ENCODE results near the gene GALNT5. TPM values are rescaled to one million over a fixed set of nuclear protein-coding genes. Genes with fewer than 3 reads are reported as not detected.
A peak's percentile ranks its signal among the peaks of the same experiment; 100 is the strongest.

GALNT5 gene
- total RNA-seq, 1 donor from 2014 or later, result 0.80 TPM

- ATAC-seq (no peak), DNase-seq (ENCODE audit: low spot score) (no peak)
- intact Hi-C loops (cut with DNase I), result no loop called here
These were observed 10.6 kb upstream of the GALNT5 start for GRCh38 chr2:157246765-157247407.

GRCh38 chr2:157250836-157251235 is 6.7 kb upstream of the GALNT5 start:
- DNase-seq (ENCODE audit: low spot score) (no peak), ATAC-seq (no peak)
- intact Hi-C loops (cut with DNase I), result no loop called here

- ATAC-seq, result no peak
- DNase-seq (ENCODE audit: low spot score), result no peak
- intact Hi-C loops (cut with DNase I), result no loop called here
These were observed 5.6 kb upstream of the GALNT5 start for GRCh38 chr2:157251932-157252331.

DNA sequence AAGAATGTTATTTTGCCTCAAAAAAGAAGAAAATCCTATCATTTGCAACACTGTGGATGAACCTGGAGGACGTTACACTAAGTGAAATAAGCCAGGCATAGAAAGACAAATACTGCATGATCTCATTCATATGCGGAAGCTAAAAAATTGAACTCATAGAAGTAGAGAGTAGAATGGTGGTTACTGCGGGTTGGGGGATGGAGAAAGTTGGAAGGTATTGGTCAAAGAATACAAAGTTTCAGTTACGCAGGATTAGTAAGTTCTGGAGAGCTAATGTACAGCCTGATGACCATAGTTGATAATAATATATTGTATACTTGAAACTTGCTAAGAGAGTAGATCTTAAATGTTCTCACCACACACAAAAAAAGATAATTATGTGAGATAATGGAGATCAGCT is 5.0 kb upstream of the GALNT5 start:
- intact Hi-C loops (cut with DNase I), result no loop called here
- ATAC-seq, result no peak

DNA sequence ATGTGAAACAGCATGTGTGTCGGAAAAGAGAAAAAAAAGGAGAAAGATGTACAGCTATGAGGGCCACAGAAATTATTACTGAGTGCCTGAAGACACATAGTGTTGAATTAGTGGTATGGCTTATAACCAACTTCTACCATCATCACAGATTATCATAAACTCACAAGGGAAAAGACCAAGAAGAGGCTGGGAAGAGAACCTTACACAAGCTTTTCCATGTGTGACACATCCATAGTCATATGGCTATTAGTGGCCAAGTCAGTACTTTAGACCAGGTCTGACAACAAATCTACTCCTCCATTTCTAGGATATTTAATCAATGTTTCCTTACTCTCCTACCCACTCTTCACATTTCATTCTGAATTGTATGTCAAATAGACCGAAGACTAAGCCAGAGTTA is 3.5 kb upstream of the GALNT5 start:
- intact Hi-C loops (cut with DNase I), result no loop called here
- ATAC-seq, result no peak
- DNase-seq (ENCODE audit: low spot score), result no peak

More for the DNA sequence above, 5.0 kb upstream of the GALNT5 start:
- DNase-seq (ENCODE audit: low spot score), result no peak

DNA sequence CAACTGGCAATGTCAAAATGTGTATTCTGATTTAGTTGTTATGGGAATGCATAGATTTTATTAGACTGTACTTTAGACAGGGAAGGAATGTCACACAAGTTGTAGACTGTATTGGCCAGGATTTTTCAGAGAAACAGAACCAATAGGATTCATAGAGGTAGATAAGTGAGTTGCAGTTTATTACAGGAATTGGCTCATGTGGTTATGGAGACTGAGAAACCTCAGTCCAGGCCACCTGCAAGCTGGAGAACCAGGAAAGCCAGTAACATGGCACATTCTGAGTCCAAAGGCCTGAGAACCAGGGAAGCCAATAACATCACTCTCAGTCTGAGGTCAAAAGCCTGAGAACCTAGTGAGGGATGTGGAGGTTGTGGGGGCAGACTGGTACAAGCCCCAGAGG is 1.8 kb upstream of the GALNT5 start:
- no peak for DNase-seq (ENCODE audit: low spot score)
- intact Hi-C loops (cut with DNase I), result no loop called here
- no peak for ATAC-seq

DNA sequence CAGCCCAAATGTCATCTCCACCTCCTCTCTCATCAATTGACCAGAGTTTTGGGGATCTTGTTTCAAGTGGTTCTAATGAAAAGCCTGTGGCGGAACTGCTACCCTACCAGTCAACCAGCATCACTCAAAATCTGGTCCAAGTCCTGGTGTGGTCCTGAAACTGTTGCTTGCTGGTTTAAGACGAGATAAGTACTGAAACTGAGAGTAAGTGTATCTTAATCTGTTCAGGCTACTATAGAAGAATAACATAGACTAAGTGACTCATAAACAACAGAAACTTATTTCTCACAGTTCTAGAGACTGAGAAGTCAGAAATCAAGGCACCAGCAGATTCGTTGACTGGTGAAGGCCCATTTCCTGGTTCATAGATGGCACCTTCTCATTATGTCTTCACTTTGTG is 879 bp upstream of the GALNT5 start:
- intact Hi-C loops (cut with DNase I), result no loop called here
- ATAC-seq (no peak), DNase-seq (ENCODE audit: low spot score) (no peak)

- no peak for DNase-seq (ENCODE audit: low spot score)
- peak; percentile 12 for ATAC-seq
- intact Hi-C loops (cut with DNase I), result no loop called here
These were observed 1.2 kb downstream of the GALNT5 start for GRCh38 chr2:157258520-157259326.

DNA sequence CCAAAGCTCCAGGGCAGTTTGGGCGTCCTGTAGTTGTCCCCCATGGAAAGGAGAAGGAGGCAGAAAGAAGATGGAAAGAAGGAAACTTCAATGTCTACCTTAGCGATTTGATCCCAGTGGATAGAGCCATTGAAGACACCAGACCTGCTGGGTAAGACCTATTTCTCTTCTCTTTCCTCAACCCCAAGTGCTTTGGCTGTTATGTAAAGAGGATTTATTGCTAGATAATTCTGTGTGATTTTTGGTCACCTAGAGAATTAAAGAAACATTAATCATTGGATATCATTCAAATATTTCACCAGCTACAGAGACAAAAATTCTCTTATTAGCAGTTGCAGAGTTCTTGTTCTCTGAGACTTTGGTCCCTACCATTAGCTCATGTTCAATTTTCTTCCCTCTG is 1.9 kb downstream of the GALNT5 start:
- intact Hi-C loops (cut with DNase I), result no loop called here
- DNase-seq (ENCODE audit: low spot score), result no peak
- no peak for ATAC-seq

DNA sequence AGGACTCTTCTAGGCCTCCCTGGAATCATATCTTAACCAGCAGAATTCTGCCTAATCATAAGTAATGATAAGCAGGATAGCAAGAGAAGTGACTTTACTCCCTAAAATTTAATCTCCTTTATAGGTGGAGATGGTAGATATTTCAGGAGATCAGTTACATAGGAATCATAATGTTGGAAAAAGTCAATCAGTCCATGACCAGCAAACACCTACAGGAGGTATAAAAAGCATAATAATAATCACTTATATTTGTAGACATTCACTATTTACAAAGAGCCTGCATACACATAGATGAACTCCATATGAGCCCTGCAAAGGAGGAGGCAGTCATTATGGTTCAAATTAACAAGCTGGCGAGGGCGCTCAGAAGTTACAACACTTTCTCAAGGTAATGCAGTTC is 2.5 kb downstream of the GALNT5 start:
- no peak for DNase-seq (ENCODE audit: low spot score)
- intact Hi-C loops (cut with DNase I), result no loop called here
- ATAC-seq, result no peak

DNA sequence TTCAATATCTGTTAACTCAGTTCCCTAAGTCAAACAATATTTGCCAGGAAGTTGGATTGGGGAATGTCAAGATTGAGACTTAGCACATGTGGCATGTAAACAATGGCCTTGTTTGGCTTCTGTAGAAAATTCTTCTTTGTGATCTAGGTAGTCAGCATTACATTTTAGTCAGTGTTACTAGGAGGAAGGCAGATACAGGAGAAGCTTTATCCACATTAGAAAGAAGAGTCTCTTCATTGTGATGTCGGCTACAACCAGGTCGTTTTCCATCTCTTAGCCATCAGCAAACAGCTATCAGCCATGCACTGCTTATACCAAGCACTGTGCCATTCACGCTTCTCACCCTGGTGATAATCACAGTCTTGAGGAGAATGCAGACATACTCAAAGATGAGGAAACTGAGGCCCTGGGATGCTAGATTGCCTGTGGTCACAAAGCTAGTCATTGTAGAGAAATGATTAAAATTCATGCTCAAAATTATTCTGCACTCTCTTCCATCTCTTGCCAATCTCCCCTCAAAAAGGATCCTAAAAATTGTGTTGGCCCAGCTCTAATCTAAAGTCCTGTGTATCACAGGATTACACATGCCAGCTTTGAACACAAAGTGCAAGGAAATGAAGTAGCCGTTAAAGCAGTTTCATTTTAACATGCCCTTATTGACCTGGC is 3.2 kb downstream of the GALNT5 start:
- intact Hi-C loops (cut with DNase I), result no loop called here
- DNase-seq (ENCODE audit: low spot score) (no peak), ATAC-seq (no peak)

GRCh38 chr2:157261199-157261782 is 3.8 kb downstream of the GALNT5 start:
- DNase-seq (ENCODE audit: low spot score), result no peak
- intact Hi-C loops (cut with DNase I), result no loop called here
- ATAC-seq, result peak; percentile 69

DNA sequence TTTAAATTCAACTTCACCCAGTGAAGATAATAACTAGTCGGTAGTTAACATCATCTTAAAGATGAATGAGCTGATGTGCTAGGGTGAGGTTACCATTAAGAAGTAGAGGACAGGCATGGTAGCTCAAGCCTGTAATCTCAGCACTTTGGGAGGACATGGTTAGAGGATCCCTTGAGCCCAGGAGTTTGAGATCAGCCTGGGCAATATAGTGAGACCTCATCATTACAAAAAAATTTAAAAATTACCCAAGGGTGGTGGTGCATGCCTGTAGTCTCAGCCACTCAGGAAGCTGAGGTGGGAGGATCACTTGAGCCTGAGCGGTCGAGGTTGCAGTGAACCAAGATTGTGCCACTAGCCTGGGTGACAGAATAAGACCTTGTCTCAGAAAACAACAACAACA is 4.7 kb downstream of the GALNT5 start:
- DNase-seq (ENCODE audit: low spot score) (no peak), ATAC-seq (no peak)
- intact Hi-C loops (cut with DNase I), result no loop called here

- ATAC-seq, result no peak
- intact Hi-C loops (cut with DNase I), result no loop called here
- no peak for DNase-seq (ENCODE audit: low spot score)
These were observed 6.6 kb downstream of the GALNT5 start for GRCh38 chr2:157264099-157264498.

DNA sequence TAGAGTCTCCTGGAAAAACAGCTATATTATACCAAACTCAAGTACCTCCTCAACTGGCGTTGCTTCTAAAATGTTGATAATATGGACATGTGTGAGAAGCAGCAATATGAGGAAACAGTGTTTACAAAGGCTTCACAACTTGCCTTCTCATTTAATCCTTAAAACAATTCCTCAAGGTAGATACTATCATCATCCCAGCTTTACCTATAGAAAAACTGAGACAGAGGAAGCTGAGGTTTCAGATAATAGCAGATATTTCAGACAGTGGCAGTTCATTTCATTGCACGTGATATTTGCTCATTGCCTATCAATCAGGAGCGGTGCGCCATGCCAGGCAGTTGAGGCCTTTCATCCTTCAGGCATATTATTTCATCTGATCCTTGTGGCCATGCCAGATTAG is 8.3 kb downstream of the GALNT5 start:
- intact Hi-C loops (cut with DNase I), result no loop called here

GRCh38 chr2:157267476-157267875 is 10.0 kb downstream of the GALNT5 start:
- DNase-seq (ENCODE audit: low spot score), result no peak

More for the DNA sequence above, 8.3 kb downstream of the GALNT5 start:
- no peak for DNase-seq (ENCODE audit: low spot score)
- ATAC-seq, result no peak

GRCh38 chr2:157269060-157269459 is 11.6 kb downstream of the GALNT5 start:
- intact Hi-C loops (cut with DNase I), result no loop called here
- no peak for DNase-seq (ENCODE audit: low spot score)
- ATAC-seq, result no peak

More at GRCh38 chr2:157267476-157267875, 10.0 kb downstream of the GALNT5 start:
- intact Hi-C loops (cut with DNase I), result no loop called here
- ATAC-seq, result no peak

DNA sequence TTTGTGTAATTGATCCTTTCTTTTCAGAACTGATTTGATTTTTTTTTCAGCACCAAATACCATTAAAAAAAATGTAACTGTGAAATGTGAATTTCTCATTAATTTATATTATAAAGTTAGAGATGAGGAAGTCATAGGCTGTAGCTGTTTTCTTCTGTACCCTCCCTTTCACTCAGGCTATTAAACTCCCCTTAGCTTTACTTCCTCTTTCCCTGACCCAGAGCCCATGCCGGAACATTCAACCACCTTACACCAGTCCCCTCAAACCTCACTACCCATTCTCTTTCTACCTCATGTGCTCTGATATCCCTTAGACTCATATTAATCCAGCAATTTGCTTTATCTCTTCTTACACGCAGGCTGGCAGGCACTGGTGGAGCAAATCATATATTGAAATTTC is 12.4 kb downstream of the GALNT5 start:
- no peak for ATAC-seq
- no peak for DNase-seq (ENCODE audit: low spot score)
- intact Hi-C loops (cut with DNase I), result no loop called here

DNA sequence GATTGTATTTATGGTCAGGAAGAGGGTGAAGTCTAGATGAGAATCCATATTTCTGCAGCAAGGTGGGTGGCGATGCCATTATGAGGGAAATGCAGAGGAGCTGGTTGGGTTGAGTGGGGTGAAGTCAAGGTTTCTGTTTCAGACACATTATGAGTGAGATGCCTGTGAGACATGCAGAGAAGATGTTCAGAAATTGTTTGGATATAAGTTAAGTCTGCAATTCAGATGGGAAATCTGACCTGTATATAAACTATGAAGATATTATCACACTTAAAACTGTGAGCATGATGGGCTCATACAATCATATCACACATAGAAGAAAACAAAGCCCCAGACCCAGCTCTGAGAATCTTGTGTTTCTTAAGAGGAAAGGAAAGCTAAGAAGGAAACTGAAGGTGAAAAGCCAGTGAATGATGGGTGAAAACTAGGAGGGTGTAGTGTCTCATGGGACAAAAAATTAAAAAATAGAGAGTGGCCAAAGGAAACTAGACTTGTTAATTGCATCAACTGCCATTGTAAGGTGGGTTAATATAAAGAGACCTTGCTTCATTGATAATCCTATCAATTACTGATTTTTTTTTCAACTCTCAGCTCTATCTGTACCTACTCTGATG is 14.2 kb downstream of the GALNT5 start:
- ATAC-seq, result no peak
- DNase-seq (ENCODE audit: low spot score), result no peak
- intact Hi-C loops (cut with DNase I), result no loop called here
